SK-N-SH (cell line): ENCODE measurements around the gene EML1. TPM values are rescaled to one million over a fixed set of nuclear protein-coding genes. Genes with fewer than 3 reads are reported as not detected.

Experiments
- CTCF ChIA-PET: fragments of 300-600, 350-600 bp; formaldehyde crosslinking; extraction: SDS; loops from one replicate; lab custom pipeline; 2021; lab: Yijun Ruan, JAX
- POLR2A ChIA-PET: fragments of 350-600 bp; sonication (Branson Sonifier 250); formaldehyde crosslinking; extraction: SDS; loops from one replicate; lab custom pipeline; 2020; ENCODE audit warnings: antibody characterized with exemption, inconsistent platforms; lab: Yijun Ruan, JAX
- DNase-seq: peaks from one replicate; pipeline ENCODE4 v3.0.0; 2012
- H2AFZ ChIP-seq: fragments of 200-600 bp; sonication (generic); 2 replicates; pipeline ENCODE4 v1.8.1; 2016; ENCODE audit warnings: antibody characterized with exemption, mild to moderate bottlenecking, low read depth
- H3F3A ChIP-seq: fragments of 200-600 bp; sonication (generic); replicated peaks from 2 replicates; pipeline ENCODE3; 2016; ENCODE audit warnings: antibody characterized with exemption, mild to moderate bottlenecking; ENCODE audit not compliant: insufficient read depth
- H3K27ac ChIP-seq, 2 experiments: fragments of 200-500 bp in 1 of 2; fragments of 200-600 bp in 1 of 2; sonication (Bioruptor generic) in 1 of 2; sonication (generic), shearing (Covaris generic) in 1 of 2; 2 replicates each; pipeline versions ENCODE4 v1.5.1 to v1.6.1; 2014 to 2016; ENCODE audit warnings: low read depth in 2 of 2, inconsistent platforms in 1 of 2, low read length in 1 of 2, mild to moderate bottlenecking in 1 of 2, mixed read lengths in 1 of 2
- H3K27me3 ChIP-seq: fragments of 200-600 bp; sonication (generic), shearing (Covaris generic); 2 replicates; pipeline ENCODE4 v1.6.1; 2016; ENCODE audit warnings: mixed run types; ENCODE audit not compliant: insufficient read depth
- H3K36me3 ChIP-seq, 2 experiments: fragments of 200-500 bp in 1 of 2; fragments of 200-600 bp in 1 of 2; sonication (Bioruptor generic) in 1 of 2; sonication (generic) in 1 of 2; replicated peaks in 1 of 2; 2 replicates each; pipeline versions ENCODE3 to v1.5.1; 2014 to 2016; ENCODE audit warnings: low read length in 1 of 2, mild to moderate bottlenecking in 1 of 2; ENCODE audit not compliant: insufficient read depth in 2 of 2, control insufficient read depth in 1 of 2
- H3K4me1 ChIP-seq, 2 experiments: fragments of 200-500 bp in 1 of 2; fragments of 200-600 bp in 1 of 2; sonication (Bioruptor generic) in 1 of 2; sonication (generic), shearing (Covaris generic) in 1 of 2; 2 replicates each; pipeline versions ENCODE4 v1.5.1 to v1.6.1; 2014 to 2016; ENCODE audit warnings: low read depth in 1 of 2, low read length in 1 of 2, mixed run types in 1 of 2; ENCODE audit not compliant: insufficient read depth in 2 of 2, control insufficient read depth in 1 of 2
- H3K4me2 ChIP-seq: fragments of 200-600 bp; sonication (generic), shearing (Covaris generic); 2 replicates; pipeline ENCODE4 v1.6.1; 2017; ENCODE audit warnings: mixed run types
- H3K4me3 ChIP-seq, 2 experiments: fragments of 200-500 bp in 1 of 2; fragments of 200-600 bp in 1 of 2; sonication (Bioruptor generic) in 1 of 2; sonication (generic), shearing (Covaris generic) in 1 of 2; 2 replicates each; pipeline versions ENCODE4 v1.5.1 to v1.8.1; 2014 to 2016; ENCODE audit warnings: low read depth in 2 of 2, inconsistent platforms in 1 of 2, low read length in 1 of 2, mild to moderate bottlenecking in 1 of 2, mixed read lengths in 1 of 2, moderate library complexity in 1 of 2
- H3K79me2 ChIP-seq: fragments of 200-600 bp; sonication (generic); 2 replicates; pipeline ENCODE4 v1.8.1; 2017; ENCODE audit warnings: mild to moderate bottlenecking; ENCODE audit not compliant: insufficient read depth
- H3K9ac ChIP-seq: fragments of 200-600 bp; sonication (generic); 2 replicates; pipeline ENCODE4 v1.6.1; 2017; ENCODE audit warnings: mixed run types
- H3K9me2 ChIP-seq: fragments of 200-600 bp; sonication (generic); 2 replicates; pipeline ENCODE4 v1.6.1; 2017; ENCODE audit warnings: mixed run types
- H3K9me3 ChIP-seq: fragments of 200-600 bp; sonication (generic); 2 replicates; pipeline ENCODE4 v1.6.1; 2017; ENCODE audit warnings: mixed run types, mild to moderate bottlenecking, moderate library complexity
- H4K20me1 ChIP-seq: fragments of 200-600 bp; sonication (generic); 2 replicates; pipeline ENCODE4 v1.6.1; 2017; ENCODE audit warnings: mild to moderate bottlenecking, mixed run types; ENCODE audit not compliant: insufficient read depth
- FOXM1 ChIP-seq: IDR thresholded peaks from 2 replicates; pipeline ENCODE4 v1.4.0; 2012; ENCODE audit warnings: low read depth, mild to moderate bottlenecking
- GABPA ChIP-seq: IDR thresholded peaks from 2 replicates; pipeline ENCODE4 v1.4.0; 2012; ENCODE audit warnings: low read depth, mild to moderate bottlenecking
- JUND ChIP-seq: IDR thresholded peaks from 2 replicates; pipeline ENCODE4 v1.4.0; 2012
- MEF2A ChIP-seq: IDR thresholded peaks from 2 replicates; pipeline ENCODE4 v1.4.0; 2012; ENCODE audit warnings: low read depth, borderline replicate concordance
- MXI1 ChIP-seq: IDR thresholded peaks from 2 replicates; pipeline ENCODE4 v1.6.1; 2012; ENCODE audit warnings: mild to moderate bottlenecking, low read depth, low read length, improper control_type of control experiment
- RAD21 ChIP-seq: IDR thresholded peaks from 2 replicates; pipeline ENCODE4 v1.6.1; 2012; ENCODE audit warnings: mild to moderate bottlenecking, low read length
- RFX5 ChIP-seq: IDR thresholded peaks from 2 replicates; pipeline ENCODE4 v1.6.1; 2012; ENCODE audit warnings: mild to moderate bottlenecking, improper control_type of control experiment, low read length
- SMC3 ChIP-seq: IDR thresholded peaks from 2 replicates; pipeline ENCODE4 v1.6.1; 2012; ENCODE audit warnings: low read depth, low read length, improper control_type of control experiment
- YY1 ChIP-seq: IDR thresholded peaks from 2 replicates; pipeline ENCODE4 v1.4.0; 2012; ENCODE audit warnings: low read depth, mild to moderate bottlenecking
- WGBS: methylation state at CpG from one replicate; pipeline ENCODE4 v1.1.6; 2017; ENCODE audit warnings: low lambda C conversion rate; 5-methylcytosine and 5-hydroxymethylcytosine counted together
- polyA plus RNA-seq, 3 experiments: library from polyadenylated mRNA; depleted of rRNA; stranded (reverse); fragments of >200 nt; gene quantifications; 2 replicates each; pipeline ENCODE4 v1.2.3, GENCODE V29; 2012
- TF ChIP-seq, protein P1 (sequence below): fragments of 150-350 bp; IDR thresholded peaks from 2 replicates; pipeline ENCODE4 v1.6.1; 2017; ENCODE audit warnings: antibody characterized with exemption, low read length, low read depth, borderline replicate concordance
- TF ChIP-seq, protein P2 (sequence below): fragments of 200-600 bp; sonication (generic); IDR thresholded peaks from 2 replicates; pipeline ENCODE4 v1.6.1; 2017; ENCODE audit warnings: antibody characterized with exemption, mild to moderate bottlenecking, moderate library complexity

The EML1 gene
- polyA plus RNA-seq, 1 of the 3 experiments (the other 2 are of a cell fraction): 6.3 TPM

DNA sequence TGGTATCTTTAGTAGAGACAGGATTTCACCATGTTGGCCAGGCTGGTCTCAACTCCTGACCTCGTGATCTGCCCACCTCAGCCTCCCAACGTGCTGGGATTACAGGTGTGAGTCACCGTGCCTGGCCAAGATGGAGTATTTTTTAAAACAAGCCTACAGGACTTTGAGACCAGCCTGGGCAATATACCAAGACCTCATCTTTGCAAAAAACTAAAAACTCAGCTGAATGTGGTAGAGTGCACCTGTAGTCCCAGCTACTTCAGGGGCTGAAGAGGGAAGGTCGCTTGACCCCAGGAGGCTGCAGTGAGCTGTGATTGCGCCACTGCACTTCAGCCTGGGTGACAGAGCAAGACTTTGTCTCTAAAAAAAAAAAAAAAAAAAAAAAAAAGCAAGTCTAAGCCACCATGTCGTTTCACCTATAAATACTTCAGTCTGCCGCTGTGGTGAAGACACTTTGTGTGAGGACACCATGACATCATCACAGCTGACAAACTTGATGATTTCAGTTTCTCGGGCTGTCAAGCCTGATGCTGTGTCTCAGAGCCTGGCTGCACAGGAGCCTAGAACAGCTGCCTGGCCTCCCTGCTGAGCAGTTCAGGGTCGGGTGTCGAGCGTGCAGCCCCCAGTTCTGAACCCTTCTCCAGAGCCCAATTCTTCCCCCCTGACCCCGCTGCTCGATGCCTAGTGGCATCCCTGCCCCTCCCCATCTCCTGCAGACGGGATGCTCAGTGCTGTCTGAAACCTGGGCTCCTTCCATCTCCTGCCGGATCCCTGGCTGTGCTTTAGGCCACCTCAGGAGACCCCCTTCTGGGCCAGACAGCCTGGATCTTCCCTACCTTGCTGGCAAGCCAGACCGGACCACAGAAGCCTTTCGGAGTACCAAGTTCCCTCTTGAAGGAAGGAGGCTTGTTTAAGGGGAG lies 152.8 kb downstream of the EML1 start:
- POLR2A ChIA-PET: interaction anchor here (0.6 kb wide), 1 partner anchor 13 kb away, joined by 3 read pairs; no protein-coding TSS in a partner anchor
- Histone ChIP-seq H3F3A (no peaks in the 10 kb centered on the region), H3K27me3 (no peaks in the 10 kb centered on the region), H3K79me2 (no peaks in the 10 kb centered on the region), H3K9me3 (no peaks in the 10 kb centered on the region), H3K4me2 (no peak overlapping the region), H3K36me3 (peaks cover 0 to 2% of the 10 kb centered on the region in 2 experiments), H3K27ac (no peak overlapping the region), H3K4me3 (no peak overlapping the region), H3K4me1 (no peaks in the 10 kb centered on the region; a peak in 1 of 4 replicates), H2AFZ (no peak overlapping the region), H3K9me2 (no peaks in the 10 kb centered on the region), H3K9ac (no peak overlapping the region), H4K20me1 (no peaks in the 10 kb centered on the region)
- DNase-seq: no peak
- CTCF ChIA-PET: interaction anchor here (0.8 to 3.1 kb wide), 33 partner anchors 7 to 269 kb away, joined by 3 to 22 read pairs (median 5); no protein-coding TSS in a partner anchor
- TF ChIP-seq YY1: no peak
- TF ChIP-seq, protein P1, sequence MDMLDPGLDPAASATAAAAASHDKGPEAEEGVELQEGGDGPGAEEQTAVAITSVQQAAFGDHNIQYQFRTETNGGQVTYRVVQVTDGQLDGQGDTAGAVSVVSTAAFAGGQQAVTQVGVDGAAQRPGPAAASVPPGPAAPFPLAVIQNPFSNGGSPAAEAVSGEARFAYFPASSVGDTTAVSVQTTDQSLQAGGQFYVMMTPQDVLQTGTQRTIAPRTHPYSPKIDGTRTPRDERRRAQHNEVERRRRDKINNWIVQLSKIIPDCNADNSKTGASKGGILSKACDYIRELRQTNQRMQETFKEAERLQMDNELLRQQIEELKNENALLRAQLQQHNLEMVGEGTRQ: no peak
- WGBS: 74% methylated on average over 17 of the region's 17 CpGs

DNA sequence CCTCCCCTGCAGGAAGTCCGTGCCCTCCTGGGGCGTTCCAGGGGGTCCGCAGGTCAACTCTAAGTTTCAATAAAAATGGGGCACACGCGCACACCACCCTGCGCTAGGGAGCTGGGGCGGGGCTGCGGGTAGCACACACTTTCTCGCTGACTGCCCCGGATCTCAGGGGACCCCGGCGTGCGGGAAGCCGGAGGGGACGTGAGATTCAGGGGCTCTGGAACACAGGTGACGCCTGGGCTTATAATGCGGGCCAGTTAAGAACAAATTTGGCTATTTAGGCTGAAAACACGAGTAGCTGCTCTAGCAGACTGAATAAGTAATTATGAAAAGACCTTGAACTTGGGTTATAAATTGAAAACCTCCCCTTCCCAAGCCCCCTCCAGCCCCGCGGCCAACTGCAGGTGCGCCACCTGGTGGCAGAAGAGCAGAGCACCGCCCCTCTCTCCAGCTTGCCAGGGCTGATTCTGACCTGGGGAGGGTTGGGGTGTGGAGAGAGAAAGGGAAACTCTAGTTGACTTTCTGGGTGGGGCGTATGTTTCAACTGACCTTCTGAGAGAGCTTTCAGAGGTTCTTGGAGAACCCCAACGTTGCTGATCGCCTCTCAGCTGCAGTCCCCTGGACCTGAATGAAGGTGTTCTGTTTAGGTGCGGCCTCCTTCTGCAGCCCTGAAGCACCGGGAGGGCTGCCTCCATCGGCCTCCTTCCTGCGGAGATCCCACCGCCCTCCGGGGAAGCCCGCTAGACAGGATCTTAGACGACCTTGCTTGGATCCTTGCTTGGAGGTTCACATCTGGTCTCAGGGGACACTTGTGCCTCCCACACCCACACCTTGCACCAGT lies 153.7 kb downstream of the EML1 start:
- ChIA-PET POLR2A (no interaction called here), CTCF (interaction anchor here (0.5 to 3.1 kb wide), 46 partner anchors 8 to 439 kb away, joined by 3 to 22 read pairs (median 4); no protein-coding TSS in a partner anchor)
- H3K36me3 ChIP-seq: no peaks in the 10 kb centered on the region
- H4K20me1 ChIP-seq: no peaks in the 10 kb centered on the region
- H3F3A ChIP-seq: no peaks in the 10 kb centered on the region
- peak; percentile 50 for TF ChIP-seq SMC3
- TF ChIP-seq MEF2A: no peak
- TF ChIP-seq, protein P2, sequence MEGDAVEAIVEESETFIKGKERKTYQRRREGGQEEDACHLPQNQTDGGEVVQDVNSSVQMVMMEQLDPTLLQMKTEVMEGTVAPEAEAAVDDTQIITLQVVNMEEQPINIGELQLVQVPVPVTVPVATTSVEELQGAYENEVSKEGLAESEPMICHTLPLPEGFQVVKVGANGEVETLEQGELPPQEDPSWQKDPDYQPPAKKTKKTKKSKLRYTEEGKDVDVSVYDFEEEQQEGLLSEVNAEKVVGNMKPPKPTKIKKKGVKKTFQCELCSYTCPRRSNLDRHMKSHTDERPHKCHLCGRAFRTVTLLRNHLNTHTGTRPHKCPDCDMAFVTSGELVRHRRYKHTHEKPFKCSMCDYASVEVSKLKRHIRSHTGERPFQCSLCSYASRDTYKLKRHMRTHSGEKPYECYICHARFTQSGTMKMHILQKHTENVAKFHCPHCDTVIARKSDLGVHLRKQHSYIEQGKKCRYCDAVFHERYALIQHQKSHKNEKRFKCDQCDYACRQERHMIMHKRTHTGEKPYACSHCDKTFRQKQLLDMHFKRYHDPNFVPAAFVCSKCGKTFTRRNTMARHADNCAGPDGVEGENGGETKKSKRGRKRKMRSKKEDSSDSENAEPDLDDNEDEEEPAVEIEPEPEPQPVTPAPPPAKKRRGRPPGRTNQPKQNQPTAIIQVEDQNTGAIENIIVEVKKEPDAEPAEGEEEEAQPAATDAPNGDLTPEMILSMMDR: peak; percentile 97
- TF ChIP-seq RFX5: no peak
- TF ChIP-seq FOXM1: no peak
- TF ChIP-seq, protein P1: no peak
- no peak for TF ChIP-seq GABPA
- peak; percentile 55 for TF ChIP-seq RAD21
- no peak for TF ChIP-seq JUND
- TF ChIP-seq MXI1: no peak
- H3K27ac ChIP-seq: no peak overlapping the region
- no peak overlapping the region for H3K4me2 ChIP-seq
- H3K4me1 ChIP-seq: no peaks in the 10 kb centered on the region; a peak in 1 of 4 replicates
- no peaks in the 10 kb centered on the region for H3K79me2 ChIP-seq
- no peaks in the 10 kb centered on the region for H3K9me2 ChIP-seq
- H3K4me3 ChIP-seq: peak overlapping the region in 1 of 2 experiments; percentile 55; a peak in 1 of 4 replicates
- no peaks in the 10 kb centered on the region for H3K9me3 ChIP-seq
- DNase-seq: peak; percentile 90
- no peaks in the 10 kb centered on the region for H3K27me3 ChIP-seq
- WGBS: 56% methylated on average over 31 of the region's 33 CpGs
- H3K9ac ChIP-seq: no peak overlapping the region
- H2AFZ ChIP-seq: no peak overlapping the region
